PC-9 (cell line): Measurements from ENCODE around the gene CST9.

ENCODE experiments used
- EZH2 ChIP-seq: fragments of 200-600 bp; sonication (generic); IDR thresholded peaks from 2 replicates; pipeline ENCODE4 v1.8.0; 2017; ENCODE audit warnings: antibody characterized with exemption, low read depth
- TF ChIP-seq, protein P1 (sequence below): fragments of 200-600 bp; sonication (generic); conservative IDR thresholded peaks from 2 replicates; pipeline ENCODE4 v1.6.1; 2017; ENCODE audit warnings: mixed run types, antibody characterized with exemption, mild to moderate bottlenecking, moderate library complexity

DNA sequence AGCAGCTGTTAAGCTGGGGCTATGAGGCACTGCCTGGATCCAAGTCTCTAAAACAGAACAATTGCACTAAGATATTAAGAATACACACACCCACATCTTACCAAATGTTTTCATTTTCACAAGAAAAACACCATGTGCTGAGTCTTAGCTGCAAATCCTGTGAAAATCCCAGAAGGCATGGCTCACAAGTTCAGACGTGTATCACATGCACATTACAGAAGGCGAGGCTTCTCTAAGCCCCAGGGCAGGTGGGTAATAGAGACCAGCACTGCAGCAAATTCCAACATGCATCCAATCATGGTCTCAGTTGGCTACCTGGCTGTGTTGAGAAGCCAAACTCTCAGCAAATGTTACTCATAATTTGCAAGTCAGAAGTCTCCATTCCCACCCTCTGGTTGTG lies 48.3 kb upstream of the CST9 start:
- TF ChIP-seq, protein P1, sequence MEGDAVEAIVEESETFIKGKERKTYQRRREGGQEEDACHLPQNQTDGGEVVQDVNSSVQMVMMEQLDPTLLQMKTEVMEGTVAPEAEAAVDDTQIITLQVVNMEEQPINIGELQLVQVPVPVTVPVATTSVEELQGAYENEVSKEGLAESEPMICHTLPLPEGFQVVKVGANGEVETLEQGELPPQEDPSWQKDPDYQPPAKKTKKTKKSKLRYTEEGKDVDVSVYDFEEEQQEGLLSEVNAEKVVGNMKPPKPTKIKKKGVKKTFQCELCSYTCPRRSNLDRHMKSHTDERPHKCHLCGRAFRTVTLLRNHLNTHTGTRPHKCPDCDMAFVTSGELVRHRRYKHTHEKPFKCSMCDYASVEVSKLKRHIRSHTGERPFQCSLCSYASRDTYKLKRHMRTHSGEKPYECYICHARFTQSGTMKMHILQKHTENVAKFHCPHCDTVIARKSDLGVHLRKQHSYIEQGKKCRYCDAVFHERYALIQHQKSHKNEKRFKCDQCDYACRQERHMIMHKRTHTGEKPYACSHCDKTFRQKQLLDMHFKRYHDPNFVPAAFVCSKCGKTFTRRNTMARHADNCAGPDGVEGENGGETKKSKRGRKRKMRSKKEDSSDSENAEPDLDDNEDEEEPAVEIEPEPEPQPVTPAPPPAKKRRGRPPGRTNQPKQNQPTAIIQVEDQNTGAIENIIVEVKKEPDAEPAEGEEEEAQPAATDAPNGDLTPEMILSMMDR: no peak
- TF ChIP-seq EZH2: no peak
